Natural killer cell treated with Interleukin-12 subunit alpha and Interleukin-12 subunit beta and Interleukin-15 and Interleukin-18, amount 100 ng/mL, for 72 hours (primary cell): ENCODE data around the gene DCST1. TPM values are rescaled to one million over a fixed set of nuclear protein-coding genes. Genes with fewer than 3 reads are reported as not detected.

Source experiments
- ATAC-seq, 2 donors: fragments of 150-1000 bp; cut with Tn5 transposase in 1 of 2; sonication (Bioruptor Pico), chemical (Tn5 transposase) in 1 of 2; 2 replicates each; pipeline ENCODE4 v1.10.0; 2021
- DNase-seq: peaks from one replicate; pipeline ENCODE4 v3.0.0; 2022; ENCODE audit warnings: low spot score
- H3K27ac Mint-ChIP-seq, 2 donors: 1 replicate in 1 of 2; 2 replicates in 1 of 2; pipeline ENCODE4 v1.8.0; 2022; ENCODE audit warnings: mixed read lengths in 2 of 2, mild to moderate bottlenecking in 1 of 2, moderate library complexity in 1 of 2
- H3K27me3 Mint-ChIP-seq, 2 donors: 1 replicate in 1 of 2; 2 replicates in 1 of 2; pipeline ENCODE4 v1.8.0; 2022; ENCODE audit warnings: mixed read lengths in 2 of 2
- H3K36me3 Mint-ChIP-seq: one replicate; pipeline ENCODE4 v1.8.0; 2022; ENCODE audit warnings: mixed read lengths
- H3K4me1 Mint-ChIP-seq, 2 donors: 1 replicate in 1 of 2; 2 replicates in 1 of 2; pipeline ENCODE4 v1.8.0; 2022; ENCODE audit warnings: low read depth in 2 of 2, mixed read lengths in 2 of 2, mild to moderate bottlenecking in 1 of 2
- H3K4me3 Mint-ChIP-seq: one replicate; pipeline ENCODE4 v1.8.0; 2022; ENCODE audit warnings: mixed read lengths
- H3K9me3 Mint-ChIP-seq: 2 replicates; pipeline ENCODE4 v1.8.0; 2022; ENCODE audit warnings: mixed read lengths
- total RNA-seq, 2 donors: library from RNA; stranded (reverse); gene quantifications; one replicate each; pipeline ENCODE4 v1.2.3, GENCODE V29; 2022

The DCST1 gene
- total RNA-seq, 2 donors from 2014 or later, result not detected

DNA sequence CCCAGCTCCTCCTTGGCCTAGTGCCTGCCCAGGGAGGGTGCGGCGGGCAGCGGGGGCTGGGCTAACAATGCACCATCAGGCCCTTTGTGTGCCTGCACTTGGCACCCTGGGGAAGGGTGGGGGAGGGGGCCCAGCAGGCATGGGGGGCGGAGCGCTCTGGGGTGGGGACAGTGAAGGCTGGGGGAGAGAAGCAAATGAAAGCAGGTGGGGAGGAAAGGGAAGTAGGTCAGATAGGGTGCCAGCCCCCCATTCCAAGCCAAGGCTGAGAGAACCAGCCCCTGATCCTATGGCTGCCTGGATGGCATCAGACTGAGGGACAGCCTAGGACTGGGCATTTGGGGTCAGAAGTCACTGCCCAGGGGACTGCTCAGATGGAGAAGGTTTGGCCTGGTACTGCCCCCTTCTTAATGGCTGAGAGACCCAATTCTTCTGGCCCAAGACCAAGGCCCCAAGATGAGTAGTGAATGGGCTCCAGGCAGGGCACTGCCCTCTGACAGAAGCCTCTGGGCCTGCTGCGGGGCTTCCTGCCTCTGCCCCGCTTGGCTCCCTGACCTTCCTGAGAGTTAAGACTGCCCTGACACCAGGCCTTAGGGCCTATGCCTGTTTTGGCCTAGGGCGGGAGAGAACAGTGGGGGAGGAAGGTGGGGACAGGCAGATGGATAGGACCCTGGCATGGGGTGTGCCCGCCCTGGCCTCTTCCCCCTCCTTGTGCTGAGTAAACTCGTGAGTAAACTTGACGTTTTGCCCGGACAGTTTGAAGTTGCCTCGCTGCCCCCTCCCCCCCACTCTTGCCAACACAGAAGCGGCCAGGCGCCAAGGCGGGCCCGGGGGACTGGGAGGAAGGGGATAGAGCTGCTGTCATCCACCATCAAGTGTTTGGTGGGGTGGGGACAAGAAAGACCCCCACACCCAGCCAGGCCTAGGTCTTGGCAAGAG, 28.3 kb upstream of the DCST1 start:
- ATAC-seq, result no peak
- no peaks in the 10 kb centered on the region for H3K9me3 Mint-ChIP-seq
- H3K36me3 Mint-ChIP-seq, result no peaks in the 10 kb centered on the region
- peak overlapping the region; percentile 94 to 98 for H3K27ac Mint-ChIP-seq
- no peaks in the 10 kb centered on the region for H3K27me3 Mint-ChIP-seq
- DNase-seq, result no peak
- H3K4me1 Mint-ChIP-seq, result peaks cover 34 to 45% of the 10 kb centered on the region in 2 donors
- H3K4me3 Mint-ChIP-seq, result peak overlapping the region; percentile 76

DNA sequence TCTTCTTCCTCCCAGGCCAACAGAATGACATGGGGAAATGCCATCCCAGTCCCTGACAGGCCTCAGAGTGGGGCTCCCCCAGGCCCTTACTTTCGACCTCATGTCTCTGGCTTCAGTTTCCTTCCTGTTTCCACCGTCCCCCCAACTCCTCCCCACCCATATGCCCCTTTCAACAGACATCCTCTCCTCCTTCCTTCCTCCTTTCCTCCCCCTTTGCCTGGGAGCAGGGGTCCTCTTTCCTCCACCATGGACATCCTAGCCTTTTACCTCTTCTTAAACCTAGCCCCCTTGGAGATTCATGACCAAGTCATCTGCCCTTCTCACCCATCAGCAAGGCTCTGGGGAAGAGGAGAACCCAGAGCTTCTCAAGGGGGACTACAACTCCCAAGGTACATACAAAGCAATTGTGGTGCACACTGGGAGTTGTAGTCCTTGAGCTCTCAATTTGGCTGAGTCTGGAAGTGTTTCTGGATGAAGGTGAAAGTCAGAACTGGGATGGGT, 27.0 kb upstream of the DCST1 start:
- no peaks in the 10 kb centered on the region for H3K9me3 Mint-ChIP-seq

DNA sequence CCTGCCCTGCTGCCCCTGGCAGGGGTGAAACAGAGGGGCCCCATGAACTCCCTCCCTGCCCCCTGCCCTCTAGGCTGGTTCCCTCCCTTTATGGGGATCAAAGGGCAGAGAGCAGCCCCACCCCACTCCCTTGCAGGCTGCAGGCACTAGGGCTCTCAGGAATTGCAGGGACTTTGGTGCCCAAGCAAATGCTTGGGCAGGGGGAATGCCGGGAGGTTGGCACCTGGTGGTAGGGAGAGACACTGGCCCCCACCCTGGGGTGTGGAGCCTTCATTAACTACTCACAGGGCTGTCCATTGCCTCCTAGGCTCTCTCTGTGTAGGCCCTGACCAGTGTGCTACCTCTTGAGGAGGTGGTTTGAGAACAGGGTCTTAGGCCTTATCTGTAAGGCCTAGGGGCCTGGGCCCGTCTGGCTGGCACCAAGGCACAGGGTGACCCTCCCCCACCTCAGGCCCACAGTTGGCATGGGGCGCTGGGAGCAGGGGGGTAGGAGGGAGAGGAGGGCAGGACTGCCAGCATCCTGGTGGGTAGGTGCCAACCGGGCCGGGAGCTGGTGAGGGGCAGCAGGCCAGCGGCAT, 26.3 kb upstream of the DCST1 start:
- H3K9me3 Mint-ChIP-seq, result no peaks in the 10 kb centered on the region
- H3K4me1 Mint-ChIP-seq, result peaks cover 34 to 54% of the 10 kb centered on the region in 2 donors
- ATAC-seq (no peak), DNase-seq (no peak)
- H3K36me3 Mint-ChIP-seq, result no peaks in the 10 kb centered on the region
- H3K4me3 Mint-ChIP-seq, result peak overlapping the region; percentile 76
- peak overlapping the region; percentile 94 to 98 for H3K27ac Mint-ChIP-seq
- no peaks in the 10 kb centered on the region for H3K27me3 Mint-ChIP-seq

More for the DNA sequence above, 27.0 kb upstream of the DCST1 start:
- no peak for DNase-seq
- H3K4me3 Mint-ChIP-seq, result peak overlapping the region; percentile 76
- H3K27ac Mint-ChIP-seq, result peak overlapping the region; percentile 94 to 98
- H3K36me3 Mint-ChIP-seq, result no peaks in the 10 kb centered on the region
- H3K27me3 Mint-ChIP-seq, result no peaks in the 10 kb centered on the region
- no peak for ATAC-seq
- peaks cover 34 to 53% of the 10 kb centered on the region in 2 donors for H3K4me1 Mint-ChIP-seq

DNA sequence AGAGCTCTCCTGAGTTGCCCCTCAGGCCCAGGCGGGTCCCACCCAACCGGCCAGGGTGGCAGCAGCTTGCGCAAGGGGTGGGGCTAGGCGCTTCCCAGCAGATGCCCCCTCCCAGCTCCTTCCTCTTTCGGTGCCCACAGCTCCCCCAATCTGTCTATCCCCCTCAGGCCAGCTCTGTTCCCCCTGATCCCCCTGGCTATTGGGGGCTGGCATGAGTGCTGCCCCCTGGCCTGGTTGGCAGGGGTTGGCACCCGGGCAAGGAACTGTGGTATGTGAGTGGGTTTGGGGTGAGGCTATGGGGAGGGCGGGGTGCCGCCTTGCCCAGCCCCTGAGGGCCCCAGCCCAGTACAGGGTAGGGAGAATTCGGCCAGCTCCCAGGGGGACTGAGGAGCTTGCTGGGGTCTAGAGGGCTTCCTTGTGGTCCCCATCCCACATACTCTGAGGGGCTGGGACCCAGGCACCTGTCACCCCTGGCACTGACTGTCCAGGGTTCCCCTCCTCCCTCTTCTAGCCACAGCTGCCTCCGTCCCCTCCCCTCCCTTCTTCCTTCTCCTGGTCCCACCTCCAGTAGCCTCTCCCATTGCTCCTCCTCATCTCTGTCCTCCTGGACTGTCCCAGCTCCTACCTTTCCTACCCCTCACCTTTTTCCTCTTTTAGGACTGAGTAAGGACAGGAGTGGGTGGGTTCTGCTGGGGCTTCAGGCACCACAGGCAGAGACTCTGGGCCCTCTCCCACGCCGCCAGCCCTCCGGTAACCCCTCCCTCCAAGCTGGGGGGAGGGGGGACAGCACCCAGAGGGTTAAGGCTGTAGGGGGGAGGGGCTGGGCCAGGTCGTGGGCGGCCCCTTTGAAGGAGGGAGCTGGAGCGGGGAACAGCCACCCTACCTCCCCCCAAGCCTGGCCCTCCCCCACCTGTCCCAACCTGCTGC, 25.3 kb upstream of the DCST1 start:
- ATAC-seq (no peak), DNase-seq (no peak)
- Mint-ChIP-seq H3K27ac (peak overlapping the region; percentile 81 to 88), H3K27me3 (no peaks in the 10 kb centered on the region), H3K4me3 (peak overlapping the region; percentile 82), H3K36me3 (no peaks in the 10 kb centered on the region), H3K4me1 (peaks cover 40 to 63% of the 10 kb centered on the region in 2 donors), H3K9me3 (no peaks in the 10 kb centered on the region)

DNA sequence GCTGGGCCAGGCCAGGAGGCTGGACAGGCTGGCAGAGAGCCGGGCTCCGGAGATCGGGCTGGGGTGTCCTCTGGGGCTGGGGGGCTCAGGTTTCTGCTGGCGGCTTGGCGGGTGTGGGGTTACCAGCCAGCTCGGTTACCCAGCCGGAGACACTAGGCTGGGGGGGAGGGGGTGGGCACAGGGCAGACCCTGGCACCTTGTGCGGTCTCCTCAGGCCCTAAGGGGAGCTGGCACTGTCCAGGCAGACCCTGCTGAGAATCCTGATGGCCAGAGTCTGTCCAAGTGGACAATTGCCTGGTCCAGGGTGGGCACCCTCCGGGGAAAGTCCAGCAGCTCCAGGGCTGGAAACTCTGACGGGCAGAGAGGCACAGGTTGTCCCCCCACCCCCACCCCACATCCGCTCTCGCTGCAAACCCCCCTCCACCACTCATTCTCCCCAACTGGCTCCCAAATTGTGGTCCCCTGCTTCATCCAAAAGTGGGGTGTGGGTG, 24.4 kb upstream of the DCST1 start:
- H3K4me1 Mint-ChIP-seq, result peaks cover 44 to 60% of the 10 kb centered on the region in 2 donors
- H3K36me3 Mint-ChIP-seq, result no peaks in the 10 kb centered on the region
- H3K4me3 Mint-ChIP-seq, result peak overlapping the region; percentile 82
- H3K27me3 Mint-ChIP-seq, result no peaks in the 10 kb centered on the region
- DNase-seq (no peak), ATAC-seq (no peak)
- H3K27ac Mint-ChIP-seq, result peak overlapping the region; percentile 81 to 88
- no peaks in the 10 kb centered on the region for H3K9me3 Mint-ChIP-seq

DNA sequence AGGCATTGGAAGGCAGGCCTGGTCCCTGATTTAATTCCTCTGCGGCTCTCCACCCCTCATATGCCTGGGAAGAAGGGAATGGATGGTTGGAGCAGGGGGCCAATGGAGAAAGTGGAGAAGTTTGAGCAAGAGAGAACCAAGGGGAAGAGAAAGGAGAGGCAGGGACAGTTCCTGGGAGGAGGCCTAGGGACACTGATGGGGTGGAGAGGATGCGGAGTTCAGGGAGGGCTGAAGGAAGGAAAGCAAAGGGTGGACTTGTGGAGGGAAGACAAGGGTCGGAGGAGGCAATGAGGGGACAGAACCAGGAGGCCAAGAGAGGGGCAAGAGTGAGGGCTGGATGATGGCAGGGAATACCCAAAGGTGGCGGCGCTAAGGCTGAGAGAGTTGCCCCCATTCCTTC, 23.9 kb upstream of the DCST1 start:
- ATAC-seq (no peak), DNase-seq (no peak)
- Mint-ChIP-seq H3K4me3 (peak overlapping the region; percentile 82), H3K9me3 (no peaks in the 10 kb centered on the region), H3K4me1 (peaks cover 40 to 58% of the 10 kb centered on the region in 2 donors), H3K27me3 (no peaks in the 10 kb centered on the region), H3K27ac (peak overlapping the region; percentile 81 to 88), H3K36me3 (no peaks in the 10 kb centered on the region)

DNA sequence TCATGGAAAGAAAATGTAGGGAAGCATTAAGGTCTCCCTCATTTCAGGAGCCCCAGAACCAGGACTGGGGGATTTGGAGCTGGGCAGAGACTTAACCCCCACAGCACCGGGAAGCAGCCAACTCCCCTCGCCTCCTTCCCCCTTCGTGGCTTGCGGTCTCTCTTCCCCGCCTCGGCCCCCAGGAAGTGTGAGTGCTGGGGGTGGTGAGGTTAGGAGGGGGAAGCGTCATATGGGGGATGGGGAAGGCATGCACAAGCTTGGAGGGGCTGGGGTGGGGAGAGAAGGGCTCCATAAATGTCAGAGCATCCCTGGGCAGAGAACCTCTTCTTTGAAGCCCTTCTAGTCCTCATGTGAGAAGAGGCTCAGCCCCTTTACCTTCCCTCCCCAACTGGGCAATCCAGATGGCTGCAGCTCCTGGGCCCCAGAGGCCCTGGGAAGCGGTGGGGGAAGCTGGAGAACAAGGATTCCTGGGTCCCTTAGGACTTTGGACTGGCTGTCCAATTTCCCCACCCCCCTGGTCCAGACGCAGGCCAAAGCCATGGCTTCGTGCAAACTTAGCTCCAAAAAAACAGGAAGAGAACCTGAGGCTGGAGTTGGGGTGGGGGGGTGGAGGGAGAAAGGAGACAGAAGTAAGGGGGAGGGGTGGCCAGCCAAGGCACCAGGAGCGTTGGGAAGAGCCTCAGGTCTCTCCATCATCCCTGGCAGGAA, 23.3 kb upstream of the DCST1 start:
- H3K9me3 Mint-ChIP-seq, result no peaks in the 10 kb centered on the region
- DNase-seq (no peak), ATAC-seq (peak in 1 of 2 donors; percentile 14)
- H3K36me3 Mint-ChIP-seq, result no peaks in the 10 kb centered on the region
- H3K27ac Mint-ChIP-seq, result peak overlapping the region; percentile 81 to 88
- H3K4me3 Mint-ChIP-seq, result peak overlapping the region; percentile 82
- H3K27me3 Mint-ChIP-seq, result no peaks in the 10 kb centered on the region
- H3K4me1 Mint-ChIP-seq, result peaks cover 40 to 54% of the 10 kb centered on the region in 2 donors

DNA sequence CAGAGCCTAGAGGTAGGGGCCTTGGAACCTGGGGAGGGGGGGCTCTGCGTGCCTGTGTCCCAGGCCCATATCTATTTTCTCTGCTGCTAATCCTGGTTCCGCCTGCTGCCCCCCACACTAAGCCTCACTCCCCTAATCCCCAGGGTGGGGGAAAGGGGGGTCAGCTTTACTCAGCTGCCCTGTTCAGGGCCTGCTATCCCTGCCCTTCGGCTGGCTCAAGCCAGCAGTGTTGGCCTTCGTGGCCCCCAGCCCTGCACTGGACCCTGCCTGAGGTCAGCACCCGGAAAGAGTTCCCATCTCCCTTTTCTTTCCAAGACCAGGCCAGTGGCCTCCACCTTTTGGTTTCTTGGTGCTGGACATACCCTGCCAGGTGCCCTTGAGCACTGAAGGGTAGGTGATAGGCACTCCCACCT, 22.6 kb upstream of the DCST1 start:
- DNase-seq, result no peak
- Mint-ChIP-seq H3K36me3 (no peaks in the 10 kb centered on the region), H3K4me3 (no peak overlapping the region), H3K27me3 (no peaks in the 10 kb centered on the region), H3K27ac (peak overlapping the region; percentile 65 to 81), H3K4me1 (peaks cover 43 to 55% of the 10 kb centered on the region in 2 donors), H3K9me3 (no peaks in the 10 kb centered on the region)
- no peak for ATAC-seq

DNA sequence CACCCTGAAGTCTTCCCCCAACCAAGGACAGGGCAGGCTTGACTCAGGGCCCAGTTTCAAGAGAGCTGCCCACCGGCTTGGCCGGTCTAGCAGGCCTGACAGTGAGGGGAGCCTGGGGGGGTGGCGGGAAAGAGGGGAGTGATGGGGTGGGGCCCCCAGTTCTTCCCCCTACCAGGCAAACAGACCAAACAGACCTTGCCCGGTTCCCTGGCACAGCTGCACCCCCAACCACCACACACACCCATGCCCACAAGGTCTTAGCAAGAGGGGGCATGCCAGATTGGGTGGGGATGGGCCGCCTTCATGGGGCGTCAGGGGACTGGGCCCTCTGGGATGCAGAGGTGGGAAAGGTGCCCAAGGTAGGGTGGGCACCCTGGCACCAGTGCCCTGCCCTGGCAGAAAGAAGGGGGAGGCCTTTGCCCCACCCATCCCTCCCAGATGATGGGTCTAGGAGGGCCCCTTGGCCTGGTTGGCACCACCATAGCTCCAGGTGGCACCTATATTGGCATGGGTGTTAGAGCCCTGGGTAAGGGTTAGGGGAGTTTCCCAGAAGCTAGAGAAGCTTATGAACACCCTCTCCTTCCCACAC, 22.1 kb upstream of the DCST1 start:
- no peak overlapping the region for H3K4me3 Mint-ChIP-seq

DNA sequence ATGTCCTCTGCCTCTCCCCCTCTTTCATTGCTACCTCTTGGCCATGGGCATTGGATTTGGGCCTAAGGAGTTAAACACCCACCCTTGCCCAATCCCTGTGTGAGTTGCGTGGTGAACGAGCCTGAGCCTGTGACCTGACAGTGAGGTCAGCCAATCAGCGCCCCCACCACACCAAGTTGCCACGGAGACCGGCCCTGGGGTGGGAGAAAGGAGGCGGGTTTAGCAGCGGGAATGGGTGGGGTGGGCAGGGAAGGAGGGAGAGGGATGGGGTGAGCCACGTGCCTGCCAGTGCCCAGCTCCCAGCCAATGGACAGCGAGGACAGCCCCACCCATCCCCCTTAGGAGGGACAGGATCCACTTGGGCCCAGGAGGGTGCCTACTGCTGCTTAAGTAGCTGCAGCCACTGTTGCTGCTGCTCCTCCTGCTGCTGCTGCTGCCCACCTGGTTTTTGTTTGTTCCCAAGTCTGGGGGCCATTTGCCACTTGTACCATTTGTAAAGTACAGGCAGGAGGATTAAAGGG, 21.5 kb upstream of the DCST1 start:
- no peaks in the 10 kb centered on the region for H3K36me3 Mint-ChIP-seq
- H3K4me1 Mint-ChIP-seq, result peaks cover 34 to 47% of the 10 kb centered on the region in 2 donors
- DNase-seq (no peak), ATAC-seq (no peak)
- H3K27me3 Mint-ChIP-seq, result no peaks in the 10 kb centered on the region
- peak overlapping the region in 1 of 2 donors; percentile 62 for H3K27ac Mint-ChIP-seq
- H3K9me3 Mint-ChIP-seq, result no peaks in the 10 kb centered on the region
- H3K4me3 Mint-ChIP-seq, result no peak overlapping the region

More for the DNA sequence above, 22.1 kb upstream of the DCST1 start:
- Mint-ChIP-seq H3K9me3 (no peaks in the 10 kb centered on the region), H3K36me3 (no peaks in the 10 kb centered on the region), H3K27me3 (no peaks in the 10 kb centered on the region), H3K4me1 (peaks cover 38 to 51% of the 10 kb centered on the region in 2 donors), H3K27ac (peak overlapping the region; percentile 65 to 81)
- DNase-seq (no peak), ATAC-seq (no peak)

DNA sequence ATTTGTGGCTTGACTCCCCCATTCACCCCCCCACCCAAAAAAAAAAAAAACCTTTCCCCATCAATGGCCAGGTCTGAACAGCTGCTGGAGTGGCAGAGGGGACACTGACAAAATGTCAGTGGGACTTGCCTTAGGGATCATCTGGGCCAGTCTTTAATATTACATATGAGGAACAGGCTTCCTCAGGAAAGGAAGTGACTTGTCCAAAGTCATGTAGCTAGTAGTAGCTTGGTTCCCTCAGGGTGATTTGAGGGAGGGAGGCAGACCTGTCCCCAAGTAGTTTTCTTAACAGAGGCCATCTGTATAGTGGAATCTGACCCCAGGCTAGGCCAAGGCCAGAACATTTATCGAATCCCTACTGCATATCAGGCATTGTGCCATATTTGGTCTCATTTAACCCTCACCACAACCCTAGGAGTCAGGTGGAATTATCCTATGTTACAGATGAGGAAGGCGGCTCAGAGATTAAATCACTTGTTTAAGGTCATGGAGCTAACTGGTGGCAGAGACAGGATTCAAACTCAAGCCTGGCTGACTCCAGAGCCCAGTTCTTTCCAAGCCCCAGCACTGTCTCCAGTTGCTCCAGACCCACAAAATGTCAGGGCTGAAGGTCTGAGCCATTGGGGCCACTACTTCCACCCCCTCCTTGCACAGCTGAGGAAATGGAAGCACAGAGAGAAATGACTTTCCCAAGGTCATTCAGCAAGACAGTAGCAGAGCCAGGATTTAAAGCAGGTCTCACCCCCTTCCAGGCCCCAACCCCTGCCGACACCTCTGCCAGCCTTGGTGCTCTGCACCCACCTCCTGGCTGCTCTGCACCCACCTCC, 20.6 kb upstream of the DCST1 start:
- Mint-ChIP-seq H3K36me3 (no peaks in the 10 kb centered on the region), H3K4me1 (peaks cover 34 to 52% of the 10 kb centered on the region in 2 donors), H3K27ac (peak overlapping the region; percentile 62 to 70), H3K4me3 (peak overlapping the region; percentile 3), H3K9me3 (no peaks in the 10 kb centered on the region), H3K27me3 (no peaks in the 10 kb centered on the region)
- DNase-seq (peak; percentile 58), ATAC-seq (no peak)
